Esophagus squamous epithelium (tissue), 4 donors: Measurements from ENCODE around the gene BANP.

Experiments
- POLR2A ChIP-seq, 4 donors: fragments of 450-650 bp; IDR thresholded peaks; one replicate each; pipeline ENCODE4 v1.6.1; 2017; ENCODE audit warnings: antibody characterized with exemption in 4 of 4, mild to moderate bottlenecking in 4 of 4, moderate library complexity in 3 of 4
- TF ChIP-seq, protein P1 (sequence below), 6 experiments: fragments of 450-650 bp in 4 of 6; fragments of 200-600 bp in 2 of 6; sonication (generic) in 2 of 6; IDR thresholded peaks; one replicate each; pipeline ENCODE4 v1.5.1; 2016 to 2019; ENCODE audit warnings: antibody characterized with exemption in 6 of 6, mild to moderate bottlenecking in 4 of 6, moderate library complexity in 4 of 6

DNA sequence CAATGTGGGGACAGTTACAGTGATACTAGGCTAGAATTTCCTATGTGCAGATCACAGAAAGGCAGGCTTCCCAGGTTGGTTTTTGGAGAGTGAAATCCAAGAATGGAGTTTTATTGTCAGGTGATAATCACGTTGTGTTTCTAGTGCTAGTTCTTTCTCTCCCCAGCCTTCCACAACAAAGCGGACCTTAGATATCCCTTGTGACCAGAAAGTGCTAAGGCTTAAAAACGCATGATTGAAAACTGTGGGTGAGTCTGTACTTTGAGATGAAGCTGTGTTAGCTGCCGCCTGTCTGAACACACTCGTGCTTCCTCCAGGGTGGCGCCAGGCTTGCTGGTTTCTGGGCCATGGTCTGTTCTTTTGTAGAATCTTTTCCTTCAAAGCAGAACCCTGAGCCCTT lies 52.1 kb downstream of the BANP start:
- TF ChIP-seq, protein P1, sequence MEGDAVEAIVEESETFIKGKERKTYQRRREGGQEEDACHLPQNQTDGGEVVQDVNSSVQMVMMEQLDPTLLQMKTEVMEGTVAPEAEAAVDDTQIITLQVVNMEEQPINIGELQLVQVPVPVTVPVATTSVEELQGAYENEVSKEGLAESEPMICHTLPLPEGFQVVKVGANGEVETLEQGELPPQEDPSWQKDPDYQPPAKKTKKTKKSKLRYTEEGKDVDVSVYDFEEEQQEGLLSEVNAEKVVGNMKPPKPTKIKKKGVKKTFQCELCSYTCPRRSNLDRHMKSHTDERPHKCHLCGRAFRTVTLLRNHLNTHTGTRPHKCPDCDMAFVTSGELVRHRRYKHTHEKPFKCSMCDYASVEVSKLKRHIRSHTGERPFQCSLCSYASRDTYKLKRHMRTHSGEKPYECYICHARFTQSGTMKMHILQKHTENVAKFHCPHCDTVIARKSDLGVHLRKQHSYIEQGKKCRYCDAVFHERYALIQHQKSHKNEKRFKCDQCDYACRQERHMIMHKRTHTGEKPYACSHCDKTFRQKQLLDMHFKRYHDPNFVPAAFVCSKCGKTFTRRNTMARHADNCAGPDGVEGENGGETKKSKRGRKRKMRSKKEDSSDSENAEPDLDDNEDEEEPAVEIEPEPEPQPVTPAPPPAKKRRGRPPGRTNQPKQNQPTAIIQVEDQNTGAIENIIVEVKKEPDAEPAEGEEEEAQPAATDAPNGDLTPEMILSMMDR (IDR thresholded peaks at IDR 0.05): no peak
- no peak for TF ChIP-seq POLR2A (IDR thresholded peaks at IDR 0.05)
